ENCODE data around the gene GPC6.

The GPC6 gene

DNA sequence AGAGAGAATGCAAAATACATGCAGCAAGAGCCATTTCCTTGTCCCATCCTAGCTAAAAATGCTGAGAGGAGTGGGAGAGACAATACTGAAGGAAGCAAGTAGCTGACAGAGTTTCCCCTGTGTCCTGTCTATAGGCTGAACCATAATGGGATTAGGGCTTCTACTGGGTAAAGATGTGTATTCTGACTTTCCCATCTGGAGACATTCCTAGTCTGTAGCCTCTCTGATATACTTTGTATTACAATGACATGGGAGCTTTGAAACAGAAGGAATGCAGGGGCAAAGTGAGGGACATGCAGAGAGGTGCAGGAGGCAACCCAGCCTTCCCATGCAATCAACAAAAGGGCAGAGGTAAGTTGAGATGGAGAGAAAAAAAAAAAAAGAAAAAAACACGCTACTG lies 10.5 kb upstream of the GPC6 start:
- Histone ChIP-seq H3K9me3 (ENCODE audit: severe bottlenecking) (no peaks in the 10 kb centered on the region), H3K27me3 (ENCODE audit: insufficient read depth, poor library complexity, severe bottlenecking) (no peaks in the 10 kb centered on the region), H3K4me1 (ENCODE audit: insufficient read depth, poor library complexity, severe bottlenecking) (peaks cover 7% of the 10 kb centered on the region), H3K27ac (ENCODE audit: poor library complexity, severe bottlenecking) (no peak overlapping the region), H3K36me3 (ENCODE audit: low read depth) (no peaks in the 10 kb centered on the region; the same call in 1 of the 2 replicates), H3K4me3 (ENCODE audit: severe bottlenecking) (no peak overlapping the region)
- DNase-seq (ENCODE audit: low spot score) (no peak), ATAC-seq (ENCODE audit: low read depth) (no peak)
- TF ChIP-seq CTCF (IDR thresholded peaks at IDR 0.05; ENCODE audit: poor library complexity, severe bottlenecking) = no peak

DNA sequence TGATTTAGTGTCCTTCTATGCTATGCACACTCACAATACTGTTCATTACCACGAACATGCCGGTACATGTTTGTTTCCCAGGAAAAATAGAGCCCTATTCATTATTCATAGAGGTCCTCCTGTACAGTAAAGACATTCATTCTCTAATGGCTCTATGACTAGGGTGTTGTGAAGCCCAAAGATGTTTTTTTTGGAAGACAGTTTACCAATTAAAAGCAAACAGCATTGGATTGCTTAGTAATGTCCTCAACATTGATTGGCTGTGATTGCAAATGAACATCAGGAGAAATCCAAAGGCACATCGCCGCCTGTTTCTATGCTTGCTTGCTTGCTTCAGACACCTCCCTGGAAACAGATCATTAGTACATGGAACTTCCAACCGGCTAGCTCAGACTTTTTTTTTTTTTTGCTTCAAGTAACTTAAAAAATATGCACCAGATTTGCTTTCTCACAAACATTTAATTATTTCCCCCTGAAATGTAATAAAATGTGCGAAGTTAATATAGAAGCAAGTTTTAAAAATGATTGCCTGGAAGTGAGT lies 8.8 kb upstream of the GPC6 start:
- TF ChIP-seq CTCF (IDR thresholded peaks at IDR 0.05; ENCODE audit: poor library complexity, severe bottlenecking) = no peak
- no peaks in the 10 kb centered on the region for H3K9me3 ChIP-seq (ENCODE audit: severe bottlenecking)
- ATAC-seq (ENCODE audit: low read depth) (peak; percentile 88), DNase-seq (ENCODE audit: low spot score) (no peak)
- H3K27me3 ChIP-seq (ENCODE audit: insufficient read depth, poor library complexity, severe bottlenecking) = no peaks in the 10 kb centered on the region
- H3K36me3 ChIP-seq (ENCODE audit: low read depth) = no peaks in the 10 kb centered on the region
- no peak overlapping the region for H3K4me3 ChIP-seq (ENCODE audit: severe bottlenecking)
- H3K27ac ChIP-seq (ENCODE audit: poor library complexity, severe bottlenecking) = no peak overlapping the region
- H3K4me1 ChIP-seq (ENCODE audit: insufficient read depth, poor library complexity, severe bottlenecking) = peaks cover 7% of the 10 kb centered on the region

DNA sequence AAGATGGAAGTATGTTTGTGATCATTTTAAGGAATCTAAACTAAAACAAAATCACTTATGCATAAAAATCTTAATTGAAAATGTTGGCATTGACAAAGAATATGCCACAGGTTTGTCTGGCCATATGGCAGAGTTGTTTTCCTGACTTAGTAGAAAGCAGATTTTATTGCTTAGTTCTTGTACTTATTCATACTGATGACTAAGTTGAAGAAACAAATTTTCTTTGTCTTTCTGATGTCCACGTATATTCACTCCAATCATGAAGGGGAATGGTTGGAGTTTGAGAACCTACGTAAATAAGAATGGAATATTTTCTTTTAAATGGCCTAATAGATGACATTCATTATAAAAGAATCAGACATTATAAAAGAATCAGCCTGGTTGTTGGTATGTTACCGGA lies 8.0 kb upstream of the GPC6 start:
- no peak overlapping the region for H3K4me3 ChIP-seq (ENCODE audit: severe bottlenecking)
- H3K27ac ChIP-seq (ENCODE audit: poor library complexity, severe bottlenecking) = no peak overlapping the region

DNA sequence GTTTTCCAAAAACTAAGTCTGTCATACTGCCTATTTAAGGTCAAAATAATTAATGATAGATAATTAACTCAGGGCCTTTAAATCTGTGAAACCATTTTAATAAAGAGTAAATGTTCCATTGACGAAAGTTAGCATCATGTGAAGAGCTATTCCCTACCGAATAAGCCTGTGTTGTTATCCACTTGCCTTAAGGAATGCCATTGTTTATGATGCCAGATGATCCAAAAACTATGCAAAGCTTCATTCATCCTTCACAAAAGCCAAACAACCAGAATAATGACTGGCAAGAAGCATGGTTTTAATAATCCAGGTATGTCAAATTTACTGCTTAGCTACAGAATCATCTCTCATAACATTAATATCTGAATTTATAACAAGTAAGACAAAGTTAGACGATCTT lies 6.5 kb upstream of the GPC6 start:
- TF ChIP-seq CTCF (IDR thresholded peaks at IDR 0.05; ENCODE audit: poor library complexity, severe bottlenecking) = no peak
- no peaks in the 10 kb centered on the region for H3K9me3 ChIP-seq (ENCODE audit: severe bottlenecking)
- ATAC-seq (ENCODE audit: low read depth) (no peak), DNase-seq (ENCODE audit: low spot score) (no peak)
- no peak overlapping the region for H3K4me3 ChIP-seq (ENCODE audit: severe bottlenecking)
- no peaks in the 10 kb centered on the region for H3K27me3 ChIP-seq (ENCODE audit: insufficient read depth, poor library complexity, severe bottlenecking)
- H3K36me3 ChIP-seq (ENCODE audit: low read depth) = no peaks in the 10 kb centered on the region
- no peak overlapping the region for H3K27ac ChIP-seq (ENCODE audit: poor library complexity, severe bottlenecking)
- H3K4me1 ChIP-seq (ENCODE audit: insufficient read depth, poor library complexity, severe bottlenecking) = peaks cover 9% of the 10 kb centered on the region

More for the DNA sequence above, 8.0 kb upstream of the GPC6 start:
- Histone ChIP-seq H3K36me3 (ENCODE audit: low read depth) (no peaks in the 10 kb centered on the region), H3K4me1 (ENCODE audit: insufficient read depth, poor library complexity, severe bottlenecking) (peaks cover 7% of the 10 kb centered on the region), H3K27me3 (ENCODE audit: insufficient read depth, poor library complexity, severe bottlenecking) (no peaks in the 10 kb centered on the region), H3K9me3 (ENCODE audit: severe bottlenecking) (no peaks in the 10 kb centered on the region)
- no peak for ATAC-seq (ENCODE audit: low read depth)
- DNase-seq (ENCODE audit: low spot score) = no peak
- TF ChIP-seq CTCF (IDR thresholded peaks at IDR 0.05; ENCODE audit: poor library complexity, severe bottlenecking) = no peak

GRCh38 chr13:93222976-93223375 lies 3.6 kb upstream of the GPC6 start:
- no peak for TF ChIP-seq CTCF (IDR thresholded peaks at IDR 0.05; ENCODE audit: poor library complexity, severe bottlenecking)
- no peak for ATAC-seq (ENCODE audit: low read depth)

More at GRCh38 chr13:93222976-93223375, 3.6 kb upstream of the GPC6 start:
- Histone ChIP-seq H3K4me1 (ENCODE audit: insufficient read depth, poor library complexity, severe bottlenecking) (peaks cover 16% of the 10 kb centered on the region), H3K27ac (ENCODE audit: poor library complexity, severe bottlenecking) (no peak overlapping the region), H3K36me3 (ENCODE audit: low read depth) (no peaks in the 10 kb centered on the region), H3K27me3 (ENCODE audit: insufficient read depth, poor library complexity, severe bottlenecking) (no peaks in the 10 kb centered on the region), H3K4me3 (ENCODE audit: severe bottlenecking) (no peak overlapping the region), H3K9me3 (ENCODE audit: severe bottlenecking) (no peaks in the 10 kb centered on the region)
- no peak for DNase-seq (ENCODE audit: low spot score)
